ENCODE data around the gene UST.

The UST gene

GRCh38 chr6:149086363-149086762 is 339.5 kb downstream of the UST start:
- H4K91ac ChIP-seq (ENCODE audit: low read length) = no peak overlapping the region
- H3K27me3 ChIP-seq (ENCODE audit: control insufficient read depth in 1 of 2, insufficient read depth in 1 of 2, low read length in 2 of 2) = peaks cover 0 to 4% of the 10 kb centered on the region in 2 experiments
- H2BK120ac ChIP-seq (ENCODE audit: low read depth, low read length) = no peak overlapping the region
- no peak overlapping the region for H3K27ac ChIP-seq (ENCODE audit: low read length, poor library complexity, severe bottlenecking)
- H3K9ac ChIP-seq (ENCODE audit: low read length) = no peak overlapping the region
- no peak for DNase-seq
- H2AFZ ChIP-seq (ENCODE audit: low read depth, low read length) = no peak overlapping the region
- no peaks in the 10 kb centered on the region for H3K9me3 ChIP-seq (ENCODE audit: control insufficient read depth, low read length)
- H3K18ac ChIP-seq (ENCODE audit: low read depth in 1 of 2, low read length in 2 of 2) = no peak overlapping the region
- H2BK5ac ChIP-seq (ENCODE audit: low read depth, low read length, poor library complexity, severe bottlenecking) = no peak overlapping the region
- 100% methylated on average over 1 of the region's 3 CpGs for WGBS
- no peak overlapping the region for H3K23ac ChIP-seq (ENCODE audit: low read length in 2 of 2)
- no peak overlapping the region for H3K4me3 ChIP-seq (ENCODE audit: insufficient read depth in 1 of 2, low read depth in 1 of 2, low read length in 2 of 2)
- H2BK15ac ChIP-seq (ENCODE audit: low read depth, poor library complexity, severe bottlenecking) = no peak overlapping the region
- H3K14ac ChIP-seq (ENCODE audit: low read length in 2 of 2) = no peak overlapping the region
- H3K4me1 ChIP-seq (ENCODE audit: control insufficient read depth, insufficient read depth, low read depth, low read length) = peaks cover 2% of the 10 kb centered on the region
- no peak overlapping the region for H2BK12ac ChIP-seq (ENCODE audit: low read length in 2 of 2)
- H3K79me1 ChIP-seq (replicated peaks; ENCODE audit: low read length, poor library complexity, severe bottlenecking) = no peaks in the 10 kb centered on the region
- H4K8ac ChIP-seq (ENCODE audit: low read length) = no peak overlapping the region
- H3K4me2 ChIP-seq (ENCODE audit: low read length, poor library complexity, severe bottlenecking) = no peak overlapping the region
- H3K36me3 ChIP-seq (ENCODE audit: control insufficient read depth in 1 of 2, insufficient read depth in 2 of 2, low read depth in 1 of 2, low read length in 2 of 2) = no peaks in the 10 kb centered on the region
- H2AK5ac ChIP-seq (ENCODE audit: low read length, severe bottlenecking) = no peak overlapping the region
- no peak overlapping the region for H3K4ac ChIP-seq (ENCODE audit: low read depth in 1 of 2, low read length in 2 of 2)

GRCh38 chr6:149087898-149088297 is 341.1 kb downstream of the UST start:
- no peak overlapping the region for H3K18ac ChIP-seq (ENCODE audit: low read depth in 1 of 2, low read length in 2 of 2)
- no peak overlapping the region for H3K14ac ChIP-seq (ENCODE audit: low read length in 2 of 2)
- H3K9me3 ChIP-seq (ENCODE audit: control insufficient read depth, low read length) = no peaks in the 10 kb centered on the region
- no peak overlapping the region for H3K9ac ChIP-seq (ENCODE audit: low read length)
- H3K4me3 ChIP-seq (ENCODE audit: insufficient read depth in 1 of 2, low read depth in 1 of 2, low read length in 2 of 2) = no peak overlapping the region
- H3K36me3 ChIP-seq (ENCODE audit: control insufficient read depth in 1 of 2, insufficient read depth in 2 of 2, low read depth in 1 of 2, low read length in 2 of 2) = no peaks in the 10 kb centered on the region
- H4K91ac ChIP-seq (ENCODE audit: low read length) = no peak overlapping the region
- H2BK15ac ChIP-seq (ENCODE audit: low read depth, poor library complexity, severe bottlenecking) = no peak overlapping the region
- H2BK12ac ChIP-seq (ENCODE audit: low read length in 2 of 2) = no peak overlapping the region
- H3K79me1 ChIP-seq (replicated peaks; ENCODE audit: low read length, poor library complexity, severe bottlenecking) = no peaks in the 10 kb centered on the region
- H2AK5ac ChIP-seq (ENCODE audit: low read length, severe bottlenecking) = no peak overlapping the region
- H2AFZ ChIP-seq (ENCODE audit: low read depth, low read length) = no peak overlapping the region
- H3K4me1 ChIP-seq (ENCODE audit: control insufficient read depth, insufficient read depth, low read depth, low read length) = peaks cover 3% of the 10 kb centered on the region
- no peak overlapping the region for H3K27ac ChIP-seq (ENCODE audit: low read length, poor library complexity, severe bottlenecking)
- H3K27me3 ChIP-seq (ENCODE audit: control insufficient read depth in 1 of 2, insufficient read depth in 1 of 2, low read length in 2 of 2) = peaks cover 0 to 4% of the 10 kb centered on the region in 2 experiments
- no peak overlapping the region for H2BK5ac ChIP-seq (ENCODE audit: low read depth, low read length, poor library complexity, severe bottlenecking)
- H3K4ac ChIP-seq (ENCODE audit: low read depth in 1 of 2, low read length in 2 of 2) = no peak overlapping the region
- H3K4me2 ChIP-seq (ENCODE audit: low read length, poor library complexity, severe bottlenecking) = no peak overlapping the region
- DNase-seq = no peak
- 92% methylated on average over 6 of the region's 6 CpGs for WGBS
- no peak overlapping the region for H4K8ac ChIP-seq (ENCODE audit: low read length)
- H3K23ac ChIP-seq (ENCODE audit: low read length in 2 of 2) = no peak overlapping the region
- H2BK120ac ChIP-seq (ENCODE audit: low read depth, low read length) = no peak overlapping the region

GRCh38 chr6:149088361-149088760 is 341.5 kb downstream of the UST start:
- Histone ChIP-seq H2BK5ac (ENCODE audit: low read depth, low read length, poor library complexity, severe bottlenecking) (no peak overlapping the region), H3K4ac (ENCODE audit: low read depth in 1 of 2, low read length in 2 of 2) (no peak overlapping the region), H3K4me1 (ENCODE audit: control insufficient read depth, insufficient read depth, low read depth, low read length) (peaks cover 4% of the 10 kb centered on the region), H3K27me3 (ENCODE audit: control insufficient read depth in 1 of 2, insufficient read depth in 1 of 2, low read length in 2 of 2) (peaks cover 0 to 4% of the 10 kb centered on the region in 2 experiments), H2AK5ac (ENCODE audit: low read length, severe bottlenecking) (no peak overlapping the region), H3K4me3 (ENCODE audit: insufficient read depth in 1 of 2, low read depth in 1 of 2, low read length in 2 of 2) (no peak overlapping the region), H3K9me3 (ENCODE audit: control insufficient read depth, low read length) (no peaks in the 10 kb centered on the region), H3K9ac (ENCODE audit: low read length) (no peak overlapping the region), H2BK12ac (ENCODE audit: low read length in 2 of 2) (no peak overlapping the region), H3K4me2 (ENCODE audit: low read length, poor library complexity, severe bottlenecking) (no peak overlapping the region), H3K18ac (ENCODE audit: low read depth in 1 of 2, low read length in 2 of 2) (no peak overlapping the region), H2BK120ac (ENCODE audit: low read depth, low read length) (no peak overlapping the region), H3K14ac (ENCODE audit: low read length in 2 of 2) (no peak overlapping the region), H3K23ac (ENCODE audit: low read length in 2 of 2) (no peak overlapping the region), H3K36me3 (ENCODE audit: control insufficient read depth in 1 of 2, insufficient read depth in 2 of 2, low read depth in 1 of 2, low read length in 2 of 2) (no peaks in the 10 kb centered on the region), H2AFZ (ENCODE audit: low read depth, low read length) (no peak overlapping the region), H3K27ac (ENCODE audit: low read length, poor library complexity, severe bottlenecking) (no peak overlapping the region), H4K8ac (ENCODE audit: low read length) (no peak overlapping the region), H4K91ac (ENCODE audit: low read length) (no peak overlapping the region), H2BK15ac (ENCODE audit: low read depth, poor library complexity, severe bottlenecking) (peak overlapping the region; percentile 12), H3K79me1 (replicated peaks; ENCODE audit: low read length, poor library complexity, severe bottlenecking) (no peaks in the 10 kb centered on the region)
- DNase-seq = no peak
- 98% methylated on average over 7 of the region's 9 CpGs for WGBS

GRCh38 chr6:149089510-149089909 is 342.7 kb downstream of the UST start:
- 73% methylated on average over 8 of the region's 8 CpGs for WGBS
- peak overlapping the region in 1 of 2 experiments; percentile 24 for H3K18ac ChIP-seq (ENCODE audit: low read depth in 1 of 2, low read length in 2 of 2)

More at GRCh38 chr6:149089510-149089909, 342.7 kb downstream of the UST start:
- Histone ChIP-seq H4K91ac (ENCODE audit: low read length) (no peak overlapping the region), H2BK5ac (ENCODE audit: low read depth, low read length, poor library complexity, severe bottlenecking) (no peak overlapping the region), H3K14ac (ENCODE audit: low read length in 2 of 2) (peak overlapping the region in 1 of 2 experiments; percentile 20), H3K23ac (ENCODE audit: low read length in 2 of 2) (no peak overlapping the region), H2BK15ac (ENCODE audit: low read depth, poor library complexity, severe bottlenecking) (no peak overlapping the region), H3K9me3 (ENCODE audit: control insufficient read depth, low read length) (no peaks in the 10 kb centered on the region), H3K27me3 (ENCODE audit: control insufficient read depth in 1 of 2, insufficient read depth in 1 of 2, low read length in 2 of 2) (peaks cover 0 to 4% of the 10 kb centered on the region in 2 experiments), H3K4me3 (ENCODE audit: insufficient read depth in 1 of 2, low read depth in 1 of 2, low read length in 2 of 2) (no peak overlapping the region), H2AFZ (ENCODE audit: low read depth, low read length) (no peak overlapping the region), H3K4me1 (ENCODE audit: control insufficient read depth, insufficient read depth, low read depth, low read length) (peaks cover 10% of the 10 kb centered on the region), H3K9ac (ENCODE audit: low read length) (no peak overlapping the region), H3K27ac (ENCODE audit: low read length, poor library complexity, severe bottlenecking) (no peak overlapping the region), H2AK5ac (ENCODE audit: low read length, severe bottlenecking) (peak overlapping the region; percentile 56), H2BK12ac (ENCODE audit: low read length in 2 of 2) (peak overlapping the region in 1 of 2 experiments; percentile 72), H4K8ac (ENCODE audit: low read length) (peak overlapping the region; percentile 28), H3K4me2 (ENCODE audit: low read length, poor library complexity, severe bottlenecking) (no peak overlapping the region), H3K79me1 (replicated peaks; ENCODE audit: low read length, poor library complexity, severe bottlenecking) (no peaks in the 10 kb centered on the region), H3K36me3 (ENCODE audit: control insufficient read depth in 1 of 2, insufficient read depth in 2 of 2, low read depth in 1 of 2, low read length in 2 of 2) (no peaks in the 10 kb centered on the region), H2BK120ac (ENCODE audit: low read depth, low read length) (no peak overlapping the region), H3K4ac (ENCODE audit: low read depth in 1 of 2, low read length in 2 of 2) (no peak overlapping the region)
- DNase-seq = no peak

Measured in mesenchymal stem cell (in vitro differentiated cells and primary cell).